ENCODE measurements around the gene YJU2.

DNA sequence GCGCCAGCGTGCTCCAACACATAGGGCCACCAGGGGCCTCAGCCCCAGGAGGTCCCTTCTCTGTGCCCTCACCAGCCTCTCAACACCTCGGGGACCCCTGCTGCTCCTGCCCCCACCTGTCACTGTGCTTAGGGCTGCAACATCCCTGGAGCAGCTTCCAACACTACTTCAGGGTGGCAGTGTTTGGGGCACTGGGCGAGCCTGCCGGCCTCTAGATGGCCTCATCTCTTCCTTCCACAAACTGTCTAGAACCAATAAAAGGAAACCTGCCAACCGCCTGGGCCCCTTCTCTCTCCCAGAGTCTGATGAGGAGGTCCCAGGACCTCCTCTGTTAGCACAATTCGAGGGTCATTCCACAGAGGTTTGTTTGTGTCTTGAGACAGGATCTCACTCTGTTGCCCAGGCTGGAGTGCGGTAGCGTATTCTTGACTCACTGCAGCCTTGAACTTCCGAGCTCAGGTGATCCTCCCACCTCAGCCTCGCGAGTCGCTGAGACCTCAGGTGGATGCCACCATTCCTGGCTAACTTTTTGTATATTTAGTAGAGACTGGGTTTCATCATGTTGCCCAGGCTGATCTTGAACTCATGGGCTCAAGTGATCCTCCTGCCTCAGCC lies 22.0 kb downstream of the YJU2 start:
- no peak for TF ChIP-seq TP53 (CRISPR knock-in tag; IDR thresholded peaks at IDR 0.05)
- TF ChIP-seq, protein P1, sequence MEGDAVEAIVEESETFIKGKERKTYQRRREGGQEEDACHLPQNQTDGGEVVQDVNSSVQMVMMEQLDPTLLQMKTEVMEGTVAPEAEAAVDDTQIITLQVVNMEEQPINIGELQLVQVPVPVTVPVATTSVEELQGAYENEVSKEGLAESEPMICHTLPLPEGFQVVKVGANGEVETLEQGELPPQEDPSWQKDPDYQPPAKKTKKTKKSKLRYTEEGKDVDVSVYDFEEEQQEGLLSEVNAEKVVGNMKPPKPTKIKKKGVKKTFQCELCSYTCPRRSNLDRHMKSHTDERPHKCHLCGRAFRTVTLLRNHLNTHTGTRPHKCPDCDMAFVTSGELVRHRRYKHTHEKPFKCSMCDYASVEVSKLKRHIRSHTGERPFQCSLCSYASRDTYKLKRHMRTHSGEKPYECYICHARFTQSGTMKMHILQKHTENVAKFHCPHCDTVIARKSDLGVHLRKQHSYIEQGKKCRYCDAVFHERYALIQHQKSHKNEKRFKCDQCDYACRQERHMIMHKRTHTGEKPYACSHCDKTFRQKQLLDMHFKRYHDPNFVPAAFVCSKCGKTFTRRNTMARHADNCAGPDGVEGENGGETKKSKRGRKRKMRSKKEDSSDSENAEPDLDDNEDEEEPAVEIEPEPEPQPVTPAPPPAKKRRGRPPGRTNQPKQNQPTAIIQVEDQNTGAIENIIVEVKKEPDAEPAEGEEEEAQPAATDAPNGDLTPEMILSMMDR (IDR thresholded peaks at IDR 0.05), result no peak
- no peak for TF ChIP-seq ZNF317 (CRISPR knock-in tag; IDR thresholded peaks at IDR 0.05; ENCODE audit: borderline replicate concordance, low read depth)
- TF ChIP-seq, protein P2, sequence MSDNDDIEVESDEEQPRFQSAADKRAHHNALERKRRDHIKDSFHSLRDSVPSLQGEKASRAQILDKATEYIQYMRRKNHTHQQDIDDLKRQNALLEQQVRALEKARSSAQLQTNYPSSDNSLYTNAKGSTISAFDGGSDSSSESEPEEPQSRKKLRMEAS (CRISPR knock-in tag; IDR thresholded peaks at IDR 0.05), result no peak
- TF ChIP-seq, protein P3, sequence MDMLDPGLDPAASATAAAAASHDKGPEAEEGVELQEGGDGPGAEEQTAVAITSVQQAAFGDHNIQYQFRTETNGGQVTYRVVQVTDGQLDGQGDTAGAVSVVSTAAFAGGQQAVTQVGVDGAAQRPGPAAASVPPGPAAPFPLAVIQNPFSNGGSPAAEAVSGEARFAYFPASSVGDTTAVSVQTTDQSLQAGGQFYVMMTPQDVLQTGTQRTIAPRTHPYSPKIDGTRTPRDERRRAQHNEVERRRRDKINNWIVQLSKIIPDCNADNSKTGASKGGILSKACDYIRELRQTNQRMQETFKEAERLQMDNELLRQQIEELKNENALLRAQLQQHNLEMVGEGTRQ (CRISPR knock-in tag; IDR thresholded peaks at IDR 0.05), result no peak
- no peak for TF ChIP-seq FOXJ3 (CRISPR knock-in tag; IDR thresholded peaks at IDR 0.05; ENCODE audit: borderline replicate concordance)
- TF ChIP-seq, protein P4, sequence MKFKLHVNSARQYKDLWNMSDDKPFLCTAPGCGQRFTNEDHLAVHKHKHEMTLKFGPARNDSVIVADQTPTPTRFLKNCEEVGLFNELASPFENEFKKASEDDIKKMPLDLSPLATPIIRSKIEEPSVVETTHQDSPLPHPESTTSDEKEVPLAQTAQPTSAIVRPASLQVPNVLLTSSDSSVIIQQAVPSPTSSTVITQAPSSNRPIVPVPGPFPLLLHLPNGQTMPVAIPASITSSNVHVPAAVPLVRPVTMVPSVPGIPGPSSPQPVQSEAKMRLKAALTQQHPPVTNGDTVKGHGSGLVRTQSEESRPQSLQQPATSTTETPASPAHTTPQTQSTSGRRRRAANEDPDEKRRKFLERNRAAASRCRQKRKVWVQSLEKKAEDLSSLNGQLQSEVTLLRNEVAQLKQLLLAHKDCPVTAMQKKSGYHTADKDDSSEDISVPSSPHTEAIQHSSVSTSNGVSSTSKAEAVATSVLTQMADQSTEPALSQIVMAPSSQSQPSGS (CRISPR knock-in tag; IDR thresholded peaks at IDR 0.05; ENCODE audit: borderline replicate concordance, low read depth), result no peak
- TF ChIP-seq, protein P5, sequence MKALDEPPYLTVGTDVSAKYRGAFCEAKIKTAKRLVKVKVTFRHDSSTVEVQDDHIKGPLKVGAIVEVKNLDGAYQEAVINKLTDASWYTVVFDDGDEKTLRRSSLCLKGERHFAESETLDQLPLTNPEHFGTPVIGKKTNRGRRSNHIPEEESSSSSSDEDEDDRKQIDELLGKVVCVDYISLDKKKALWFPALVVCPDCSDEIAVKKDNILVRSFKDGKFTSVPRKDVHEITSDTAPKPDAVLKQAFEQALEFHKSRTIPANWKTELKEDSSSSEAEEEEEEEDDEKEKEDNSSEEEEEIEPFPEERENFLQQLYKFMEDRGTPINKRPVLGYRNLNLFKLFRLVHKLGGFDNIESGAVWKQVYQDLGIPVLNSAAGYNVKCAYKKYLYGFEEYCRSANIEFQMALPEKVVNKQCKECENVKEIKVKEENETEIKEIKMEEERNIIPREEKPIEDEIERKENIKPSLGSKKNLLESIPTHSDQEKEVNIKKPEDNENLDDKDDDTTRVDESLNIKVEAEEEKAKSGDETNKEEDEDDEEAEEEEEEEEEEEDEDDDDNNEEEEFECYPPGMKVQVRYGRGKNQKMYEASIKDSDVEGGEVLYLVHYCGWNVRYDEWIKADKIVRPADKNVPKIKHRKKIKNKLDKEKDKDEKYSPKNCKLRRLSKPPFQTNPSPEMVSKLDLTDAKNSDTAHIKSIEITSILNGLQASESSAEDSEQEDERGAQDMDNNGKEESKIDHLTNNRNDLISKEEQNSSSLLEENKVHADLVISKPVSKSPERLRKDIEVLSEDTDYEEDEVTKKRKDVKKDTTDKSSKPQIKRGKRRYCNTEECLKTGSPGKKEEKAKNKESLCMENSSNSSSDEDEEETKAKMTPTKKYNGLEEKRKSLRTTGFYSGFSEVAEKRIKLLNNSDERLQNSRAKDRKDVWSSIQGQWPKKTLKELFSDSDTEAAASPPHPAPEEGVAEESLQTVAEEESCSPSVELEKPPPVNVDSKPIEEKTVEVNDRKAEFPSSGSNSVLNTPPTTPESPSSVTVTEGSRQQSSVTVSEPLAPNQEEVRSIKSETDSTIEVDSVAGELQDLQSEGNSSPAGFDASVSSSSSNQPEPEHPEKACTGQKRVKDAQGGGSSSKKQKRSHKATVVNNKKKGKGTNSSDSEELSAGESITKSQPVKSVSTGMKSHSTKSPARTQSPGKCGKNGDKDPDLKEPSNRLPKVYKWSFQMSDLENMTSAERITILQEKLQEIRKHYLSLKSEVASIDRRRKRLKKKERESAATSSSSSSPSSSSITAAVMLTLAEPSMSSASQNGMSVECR (CRISPR knock-in tag; IDR thresholded peaks at IDR 0.05; ENCODE audit: borderline replicate concordance), result no peak

All from WTC11 (cell line).